ENCODE results near the gene CNTN1.
A peak's percentile ranks its signal among the peaks of the same experiment; 100 is the strongest.
"Not testable (repeated sequence)": the region's sequence is repeated elsewhere in the genome, so short reads cannot be mapped to it uniquely, and the experiment has no call there.

The CNTN1 gene

DNA sequence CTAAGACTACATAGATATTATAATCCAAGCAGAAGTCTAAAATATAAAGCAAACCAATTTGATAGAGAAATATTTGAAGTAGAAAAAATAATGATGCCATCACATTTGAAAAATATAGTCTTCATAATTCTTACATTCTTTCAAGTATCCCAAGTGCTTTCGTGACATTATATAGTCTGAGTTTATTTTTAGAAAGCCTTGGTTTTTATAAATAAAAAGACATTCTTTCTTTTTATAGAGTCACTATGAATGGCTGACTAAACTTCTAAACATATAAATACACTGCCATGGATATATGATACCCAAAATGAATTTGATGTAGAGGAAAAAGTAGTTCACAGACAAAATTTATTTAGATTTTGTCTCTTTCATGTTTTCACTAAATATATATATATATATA lies 360.8 kb downstream of the CNTN1 start:
- DNase-seq: no peak

DNA sequence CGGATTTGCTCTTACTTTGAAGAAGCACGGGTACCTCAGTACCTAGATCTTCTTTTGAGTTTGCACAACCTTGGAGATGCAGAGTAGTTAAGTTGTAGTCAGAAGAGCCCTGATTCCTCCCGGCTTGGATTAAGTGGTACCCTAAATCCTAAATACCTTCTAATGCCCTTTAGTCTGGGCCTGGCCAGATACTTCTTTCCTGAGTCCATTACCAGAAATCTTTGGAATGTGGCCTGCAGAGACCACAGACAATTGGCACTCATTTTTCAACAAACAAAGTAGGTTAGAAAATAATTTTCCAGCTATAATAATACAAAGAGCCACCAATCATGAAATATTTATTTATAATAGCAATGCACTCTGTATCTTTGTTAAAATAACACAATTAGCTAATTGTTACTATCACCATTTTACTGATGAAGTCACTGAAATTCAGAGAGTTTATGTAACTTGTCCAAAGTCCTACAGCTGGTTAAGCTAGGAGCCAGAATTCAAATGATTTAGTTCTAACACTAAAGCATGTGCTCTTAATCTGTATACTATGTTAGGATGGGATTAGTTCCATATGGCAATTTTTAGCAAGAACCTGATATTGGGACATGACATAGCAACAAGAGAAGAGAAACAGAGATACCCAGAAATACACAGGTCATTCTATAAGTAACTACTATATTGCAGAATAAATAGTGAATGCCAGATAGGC lies 363.8 kb downstream of the CNTN1 start:
- peak; percentile 49 for DNase-seq

DNA sequence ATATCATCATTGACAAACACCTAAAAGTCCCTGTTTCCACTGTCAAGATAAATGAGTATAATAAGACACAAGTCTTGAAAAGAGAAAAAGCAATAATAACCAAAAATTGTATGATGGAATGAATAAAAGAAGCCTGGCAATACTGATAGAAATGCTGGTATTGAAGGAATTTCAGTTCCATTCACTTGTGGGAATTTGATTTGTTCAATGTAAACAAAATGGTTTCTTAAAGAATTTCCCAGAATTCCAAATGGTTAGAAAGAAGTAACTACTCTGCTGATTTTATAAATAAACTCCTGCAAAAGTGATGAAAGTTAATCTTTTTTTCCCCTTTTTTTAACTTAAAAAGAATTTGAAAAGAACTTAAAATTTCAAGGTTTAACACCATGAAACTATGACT lies 366.0 kb downstream of the CNTN1 start:
- peak; percentile 32 for DNase-seq

- DNase-seq: no peak
These were observed 369.0 kb downstream of the CNTN1 start for GRCh38 chr12:41061192-41061591.

- no peak for DNase-seq
These were observed 372.2 kb downstream of the CNTN1 start for GRCh38 chr12:41064411-41064810.

GRCh38 chr12:41067941-41068645 lies 375.9 kb downstream of the CNTN1 start:
- DNase-seq: no peak

DNA sequence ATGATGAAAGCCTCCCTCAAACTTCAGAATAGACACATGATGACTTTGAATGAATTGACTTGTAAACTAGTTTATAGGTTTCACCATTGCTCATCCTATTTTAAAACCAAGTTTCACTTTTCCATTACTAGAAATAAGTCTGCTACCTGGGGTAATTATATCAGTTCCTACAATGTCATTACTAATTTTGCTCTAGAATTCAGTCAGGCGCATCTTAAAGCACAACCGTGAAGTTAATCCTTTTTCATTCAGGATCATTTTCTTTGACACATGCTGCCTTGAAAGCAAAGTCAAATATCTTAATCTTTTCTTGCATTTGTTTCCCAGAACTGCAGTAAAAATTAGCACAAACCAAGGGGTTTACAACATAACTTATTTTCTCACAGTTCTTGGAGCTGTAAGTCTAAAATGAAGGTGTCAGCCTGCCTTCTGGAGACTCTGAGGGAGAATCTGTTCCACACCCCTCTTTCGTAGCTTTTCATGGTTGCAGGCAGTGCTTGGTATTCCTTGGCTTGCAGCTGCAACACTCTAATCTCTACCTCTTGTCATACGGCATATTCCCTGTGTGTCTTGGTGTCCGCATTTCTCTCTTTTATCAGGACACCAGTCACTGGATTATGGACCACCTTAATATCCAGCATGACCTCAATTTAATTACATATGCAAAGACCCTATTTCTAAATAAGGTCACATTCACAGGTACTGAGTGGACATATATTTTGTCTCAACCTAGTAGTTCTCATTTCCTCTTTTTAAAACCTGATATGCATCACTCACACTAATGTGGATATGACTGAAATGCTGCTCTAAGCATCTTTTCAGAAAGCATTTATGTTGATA lies 381.6 kb downstream of the CNTN1 start:
- no peak for DNase-seq

DNA sequence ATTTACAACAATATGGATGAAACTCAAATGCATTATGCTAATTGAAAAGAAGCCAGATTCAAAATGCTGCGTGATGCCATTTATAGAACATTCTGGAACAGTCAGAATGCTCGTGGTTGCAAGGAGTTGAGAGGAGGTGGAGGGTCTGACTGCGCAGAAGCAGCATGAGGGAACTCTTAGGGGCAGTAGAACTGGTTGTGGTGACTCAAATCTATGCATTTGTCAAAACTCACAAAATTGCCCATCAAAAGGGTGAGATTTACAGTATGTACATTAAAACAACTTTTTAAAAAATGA lies 382.2 kb downstream of the CNTN1 start:
- DNase-seq: no peak

GRCh38 chr12:41076114-41076513 lies 383.9 kb downstream of the CNTN1 start:
- no peak for DNase-seq

DNA sequence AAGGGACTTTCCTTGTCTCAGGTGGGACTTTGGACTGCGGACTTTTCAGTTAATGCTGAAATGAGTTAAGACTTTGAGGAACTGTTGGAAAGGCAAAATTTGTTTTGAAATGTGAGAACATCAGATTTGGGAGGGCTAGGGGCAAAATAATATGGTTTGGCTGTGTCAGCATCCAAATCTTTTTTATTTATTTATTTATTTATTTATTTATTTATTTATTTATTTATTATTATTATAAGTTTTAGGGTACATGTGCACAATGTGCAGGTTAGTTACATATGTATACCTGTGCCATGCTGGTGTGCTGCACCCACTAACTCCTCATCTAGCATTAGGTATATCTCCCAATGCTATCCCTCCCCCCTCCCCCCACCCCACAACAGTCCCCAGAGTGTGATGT lies 389.0 kb downstream of the CNTN1 start:
- not testable (repeated sequence) for DNase-seq

DNA sequence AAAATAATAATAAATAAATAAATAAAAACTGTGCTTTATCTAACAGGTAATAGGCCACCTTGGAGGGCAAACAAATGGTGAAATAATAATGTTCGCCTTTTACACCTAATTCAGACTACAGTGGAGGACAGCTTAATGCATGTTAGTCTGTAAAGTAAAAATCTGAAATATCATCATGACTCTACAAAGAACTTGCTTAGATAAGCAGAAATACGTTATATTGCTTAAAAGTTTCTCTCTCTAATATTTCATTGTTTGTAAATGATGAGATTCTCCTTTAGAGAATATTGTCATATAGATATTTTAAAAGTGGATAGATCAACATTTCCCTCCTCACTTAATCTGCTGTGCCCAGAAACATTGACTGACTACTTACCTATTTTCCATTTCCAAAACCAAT lies 397.2 kb downstream of the CNTN1 start:
- no peak for DNase-seq

GRCh38 chr12:41092115-41092514 lies 399.9 kb downstream of the CNTN1 start:
- no peak for DNase-seq

DNA sequence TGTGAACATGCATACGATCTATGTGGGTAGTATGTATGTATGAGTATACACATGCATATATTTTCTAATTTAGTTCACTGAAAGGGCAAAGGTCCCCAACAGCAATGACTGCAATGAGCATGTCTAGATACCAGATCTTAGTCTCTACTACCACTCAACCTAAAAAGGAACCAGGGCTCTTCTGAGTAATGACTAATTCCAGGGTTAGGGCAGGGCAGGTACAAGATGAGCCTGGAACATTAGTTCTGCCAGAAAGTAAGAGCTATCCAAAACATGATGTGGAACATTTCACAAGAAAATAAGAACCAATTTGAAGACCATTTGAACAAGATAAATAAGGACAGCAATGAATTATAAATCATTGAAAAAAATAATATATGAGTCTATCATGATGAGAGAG lies 404.6 kb downstream of the CNTN1 start:
- no peak for DNase-seq

- DNase-seq: no peak
These were observed 408.3 kb downstream of the CNTN1 start for GRCh38 chr12:41100572-41100971.

DNA sequence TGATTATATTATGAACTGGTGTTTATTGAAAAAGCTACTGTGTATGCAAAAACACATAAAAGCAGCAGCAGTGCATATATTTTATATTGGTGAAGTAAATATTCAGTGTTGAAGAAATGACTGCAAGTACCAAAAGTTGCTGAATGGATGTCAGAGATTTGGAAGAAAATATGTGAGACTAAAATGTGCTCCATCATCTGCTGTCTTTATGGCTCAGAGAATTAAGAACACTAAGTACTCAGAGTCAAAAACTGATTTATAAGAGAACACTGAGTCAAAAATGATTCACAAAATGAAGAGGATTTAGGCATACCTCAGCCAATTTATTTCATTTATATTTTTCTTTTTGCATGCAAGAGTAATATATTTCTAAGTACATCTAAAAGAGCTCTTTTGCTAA lies 409.6 kb downstream of the CNTN1 start:
- DNase-seq: no peak

DNA sequence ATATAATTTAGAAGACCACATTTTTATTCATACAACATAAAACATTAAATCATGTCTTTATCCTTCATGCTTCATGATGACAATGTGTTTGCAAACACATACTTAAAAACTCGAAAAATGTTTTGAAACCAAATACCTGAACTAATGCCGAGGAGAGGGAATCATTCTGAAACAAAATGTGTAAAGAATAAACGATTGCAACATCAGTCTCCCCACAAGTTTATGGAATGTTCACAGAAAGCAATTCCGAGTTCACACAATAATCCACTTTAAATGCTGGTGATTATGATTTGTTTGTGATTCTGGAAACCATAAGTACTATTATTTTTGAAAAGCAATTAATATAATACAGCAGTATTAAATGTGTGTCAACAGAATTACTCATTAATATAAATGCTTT lies 411.4 kb downstream of the CNTN1 start:
- DNase-seq: no peak

DNA sequence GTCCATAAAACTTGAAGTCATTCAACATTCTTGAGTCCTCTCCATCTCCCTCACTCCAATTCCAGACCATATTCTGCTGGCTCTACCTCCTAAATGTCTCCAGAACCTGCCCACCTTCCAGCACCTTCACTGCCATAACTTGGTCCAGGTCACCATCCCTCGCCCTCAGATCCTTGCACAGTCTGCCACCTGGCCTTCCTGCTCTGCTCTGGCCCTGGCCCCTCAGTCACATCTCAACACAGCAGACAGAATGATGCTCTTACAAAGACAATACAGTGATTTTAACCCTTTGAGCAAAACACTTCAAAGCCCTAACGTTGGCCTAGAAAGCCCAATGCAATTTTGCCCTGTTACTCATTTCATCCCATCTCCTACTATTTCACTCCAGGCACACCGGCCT lies 414.1 kb downstream of the CNTN1 start:
- no peak for DNase-seq

DNA sequence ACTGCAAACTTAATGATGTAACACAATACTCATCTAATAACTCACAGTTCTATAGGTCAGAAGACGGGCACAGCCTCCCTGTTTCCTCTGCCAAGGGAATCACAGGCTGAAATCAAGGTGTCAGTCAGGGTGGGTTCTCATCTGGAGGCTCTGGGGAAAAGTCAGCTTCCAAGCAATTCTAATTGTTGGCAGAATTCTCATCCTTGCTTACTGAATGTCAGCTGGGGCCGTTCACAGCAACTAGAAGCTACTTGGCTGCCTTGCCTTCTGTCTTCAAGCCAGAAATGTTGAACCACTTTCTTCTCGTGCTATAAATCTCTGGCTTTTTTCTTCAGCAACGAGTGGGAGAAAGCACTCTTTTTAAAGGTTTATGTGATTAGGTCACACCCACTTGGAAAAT lies 415.8 kb downstream of the CNTN1 start:
- peak; percentile 3 for DNase-seq

- no peak for DNase-seq
These were observed 420.7 kb downstream of the CNTN1 start for GRCh38 chr12:41112903-41113302.

DNA sequence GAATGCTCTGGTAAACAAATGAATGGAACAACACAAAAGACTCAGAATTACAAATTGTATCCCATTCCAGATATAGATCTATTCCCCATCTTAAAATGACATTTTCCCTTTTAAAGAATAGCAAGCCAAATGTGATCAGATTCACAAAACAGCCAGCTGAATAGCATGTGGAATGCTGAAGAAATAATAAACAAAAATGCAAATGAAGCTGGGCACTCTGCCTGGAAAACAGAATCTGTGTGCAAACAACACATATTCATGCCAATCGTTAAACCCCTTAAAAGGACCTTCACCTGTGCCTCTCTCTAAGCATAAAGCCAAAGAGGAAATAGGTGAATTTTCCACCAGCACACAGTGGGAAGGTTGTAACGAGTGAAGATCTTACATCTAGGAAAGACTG lies 428.0 kb downstream of the CNTN1 start:
- no peak for DNase-seq

- DNase-seq: no peak
These were observed 429.1 kb downstream of the CNTN1 start for GRCh38 chr12:41121374-41121773.
